Mammary epithelial cell (primary cell): ENCODE measurements around the gene SKIL.

Experiments used
- CTCF ChIP-seq, 2 donors: IDR thresholded peaks in 1 of 2; conservative IDR thresholded peaks in 1 of 2; 2 replicates each; pipeline ENCODE4 v1.5.1; 2011 to 2012; ENCODE audit warnings: inconsistent platforms in 2 of 2, low read length in 2 of 2, mild to moderate bottlenecking in 2 of 2, control low read depth in 1 of 2, low read depth in 1 of 2; ENCODE audit not compliant: insufficient read depth in 1 of 2; ENCODE audit errors: extremely low read depth in 1 of 2
- EZH2 ChIP-seq: IDR thresholded peaks from 2 replicates; pipeline ENCODE4 v1.6.1; 2012; ENCODE audit warnings: low read length, inconsistent platforms, borderline replicate concordance

GRCh38 chr3:170405101-170405500, 47.6 kb downstream of the SKIL start:
- TF ChIP-seq CTCF (conservative IDR thresholded peaks at IDR 0.05 in 1 of 2, IDR thresholded peaks at IDR 0.05 in 1 of 2; ENCODE audit: extremely low read depth in 1 of 2, insufficient read depth in 1 of 2, low read depth in 1 of 2, low read length in 2 of 2) (no peak), EZH2 (no peak)
